Keratinocyte (primary cell): ENCODE results near the gene CHST8.

Source experiments
- EZH2 ChIP-seq: IDR thresholded peaks from one replicate; pipeline ENCODE4 v1.6.1; 2012; ENCODE audit warnings: inconsistent platforms, mild to moderate bottlenecking, low read length, moderate library complexity
- TF ChIP-seq, protein P1 (sequence below), 3 experiments: IDR thresholded peaks in 1 of 3; conservative IDR thresholded peaks in 1 of 3; optimal IDR thresholded peaks in 1 of 3; 2 replicates in 2 of 3; 3 replicates in 1 of 3; pipeline versions ENCODE3 to v1.5.1; 2011; ENCODE audit warnings: low read length in 3 of 3, mild to moderate bottlenecking in 3 of 3, moderate library complexity in 2 of 3, control low read depth in 1 of 3, inconsistent platforms in 1 of 3; ENCODE audit not compliant: insufficient read depth in 2 of 3; ENCODE audit errors: extremely low read depth in 1 of 3

DNA sequence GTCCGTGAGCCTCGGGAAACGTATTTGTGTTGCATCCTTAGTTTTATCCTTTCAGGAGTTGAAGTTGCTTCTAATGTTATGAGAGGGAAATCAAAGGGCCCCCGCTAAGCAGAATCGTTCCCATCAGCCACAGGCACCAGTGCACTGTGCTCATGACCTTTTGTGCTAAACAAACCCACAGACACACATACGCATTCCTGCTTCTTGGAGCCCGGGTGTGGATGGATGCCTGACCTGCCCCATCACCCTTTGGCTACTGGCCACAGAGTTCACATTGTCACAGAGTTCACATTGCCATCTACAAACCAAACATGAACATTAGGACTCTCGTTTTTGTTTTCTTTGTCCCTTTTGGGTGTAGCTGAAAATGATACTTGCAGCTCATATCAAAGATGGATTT lies 47.2 kb downstream of the CHST8 start:
- TF ChIP-seq EZH2 = no peak
- TF ChIP-seq, protein P1, sequence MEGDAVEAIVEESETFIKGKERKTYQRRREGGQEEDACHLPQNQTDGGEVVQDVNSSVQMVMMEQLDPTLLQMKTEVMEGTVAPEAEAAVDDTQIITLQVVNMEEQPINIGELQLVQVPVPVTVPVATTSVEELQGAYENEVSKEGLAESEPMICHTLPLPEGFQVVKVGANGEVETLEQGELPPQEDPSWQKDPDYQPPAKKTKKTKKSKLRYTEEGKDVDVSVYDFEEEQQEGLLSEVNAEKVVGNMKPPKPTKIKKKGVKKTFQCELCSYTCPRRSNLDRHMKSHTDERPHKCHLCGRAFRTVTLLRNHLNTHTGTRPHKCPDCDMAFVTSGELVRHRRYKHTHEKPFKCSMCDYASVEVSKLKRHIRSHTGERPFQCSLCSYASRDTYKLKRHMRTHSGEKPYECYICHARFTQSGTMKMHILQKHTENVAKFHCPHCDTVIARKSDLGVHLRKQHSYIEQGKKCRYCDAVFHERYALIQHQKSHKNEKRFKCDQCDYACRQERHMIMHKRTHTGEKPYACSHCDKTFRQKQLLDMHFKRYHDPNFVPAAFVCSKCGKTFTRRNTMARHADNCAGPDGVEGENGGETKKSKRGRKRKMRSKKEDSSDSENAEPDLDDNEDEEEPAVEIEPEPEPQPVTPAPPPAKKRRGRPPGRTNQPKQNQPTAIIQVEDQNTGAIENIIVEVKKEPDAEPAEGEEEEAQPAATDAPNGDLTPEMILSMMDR (optimal IDR thresholded peaks at IDR 0.05 in 1 of 3, IDR thresholded peaks at IDR 0.05 in 1 of 3, conservative IDR thresholded peaks at IDR 0.05 in 1 of 3; ENCODE audit: extremely low read depth in 1 of 3, insufficient read depth in 2 of 3, low read length in 3 of 3) = no peak
